Nephron (organoid): ENCODE results near the gene ACAP2.

ENCODE experiments used
- H3K27ac Mint-ChIP-seq, 3 experiments: 2 replicates each; pipeline ENCODE4 v1.8.0; 2020; ENCODE audit warnings: mixed read lengths in 3 of 3, mild to moderate bottlenecking in 2 of 3, moderate library complexity in 1 of 3
- H3K27me3 Mint-ChIP-seq: 2 replicates; pipeline ENCODE4 v1.8.0; 2021; ENCODE audit warnings: low read depth, mild to moderate bottlenecking, moderate library complexity, mixed read lengths
- H3K36me3 Mint-ChIP-seq: 2 replicates; pipeline ENCODE4 v1.8.0; 2020; ENCODE audit warnings: low read depth, mixed read lengths
- H3K4me1 Mint-ChIP-seq: 2 replicates; pipeline ENCODE4 v1.8.0; 2020; ENCODE audit warnings: mixed read lengths
- H3K4me3 Mint-ChIP-seq, 3 experiments: 2 replicates each; pipeline ENCODE4 v1.8.0; 2020; ENCODE audit warnings: mild to moderate bottlenecking in 3 of 3, mixed read lengths in 3 of 3, moderate library complexity in 2 of 3
- H3K9me3 Mint-ChIP-seq: 2 replicates; pipeline ENCODE4 v1.8.0; 2020; ENCODE audit warnings: mixed read lengths
- TF ChIP-seq, protein P1 (sequence below), 3 experiments: fragments of 200-600 bp; sonication (generic); IDR thresholded peaks; one replicate each; pipeline ENCODE4 v1.5.0; 2021; ENCODE audit warnings: antibody characterized with exemption in 3 of 3; ENCODE audit not compliant: unreplicated experiment in 3 of 3

The ACAP2 gene

GRCh38 chr3:195248281-195248680 lies 194.5 kb downstream of the ACAP2 start:
- Mint-ChIP-seq H3K4me3 (no peak overlapping the region), H3K27me3 (peaks cover 4% of the 10 kb centered on the region), H3K36me3 (peaks cover 34% of the 10 kb centered on the region), H3K9me3 (no peaks in the 10 kb centered on the region), H3K4me1 (peaks cover 79% of the 10 kb centered on the region), H3K27ac (no peak overlapping the region)
- TF ChIP-seq, protein P1, sequence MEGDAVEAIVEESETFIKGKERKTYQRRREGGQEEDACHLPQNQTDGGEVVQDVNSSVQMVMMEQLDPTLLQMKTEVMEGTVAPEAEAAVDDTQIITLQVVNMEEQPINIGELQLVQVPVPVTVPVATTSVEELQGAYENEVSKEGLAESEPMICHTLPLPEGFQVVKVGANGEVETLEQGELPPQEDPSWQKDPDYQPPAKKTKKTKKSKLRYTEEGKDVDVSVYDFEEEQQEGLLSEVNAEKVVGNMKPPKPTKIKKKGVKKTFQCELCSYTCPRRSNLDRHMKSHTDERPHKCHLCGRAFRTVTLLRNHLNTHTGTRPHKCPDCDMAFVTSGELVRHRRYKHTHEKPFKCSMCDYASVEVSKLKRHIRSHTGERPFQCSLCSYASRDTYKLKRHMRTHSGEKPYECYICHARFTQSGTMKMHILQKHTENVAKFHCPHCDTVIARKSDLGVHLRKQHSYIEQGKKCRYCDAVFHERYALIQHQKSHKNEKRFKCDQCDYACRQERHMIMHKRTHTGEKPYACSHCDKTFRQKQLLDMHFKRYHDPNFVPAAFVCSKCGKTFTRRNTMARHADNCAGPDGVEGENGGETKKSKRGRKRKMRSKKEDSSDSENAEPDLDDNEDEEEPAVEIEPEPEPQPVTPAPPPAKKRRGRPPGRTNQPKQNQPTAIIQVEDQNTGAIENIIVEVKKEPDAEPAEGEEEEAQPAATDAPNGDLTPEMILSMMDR (IDR thresholded peaks at IDR 0.05; ENCODE audit: unreplicated experiment in 3 of 3) = no peak

DNA sequence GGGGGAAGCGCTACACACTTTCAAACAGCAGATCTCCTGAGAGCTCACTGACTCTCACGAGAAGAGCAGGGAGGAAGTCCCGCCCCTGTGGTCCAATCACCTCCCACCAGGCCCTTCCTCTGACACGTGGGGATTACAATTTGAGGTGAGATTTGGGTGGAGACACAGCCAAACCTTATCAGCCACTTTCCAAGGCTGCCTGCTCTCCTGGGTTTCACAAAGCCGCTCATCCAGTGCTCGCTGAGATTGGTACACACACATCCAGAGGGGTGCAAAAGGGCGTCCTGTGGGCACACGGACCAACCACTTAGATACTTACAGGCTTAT lies 195.0 kb downstream of the ACAP2 start:
- TF ChIP-seq, protein P1 (IDR thresholded peaks at IDR 0.05; ENCODE audit: unreplicated experiment in 3 of 3) = no peak
- H3K27ac Mint-ChIP-seq = peak overlapping the region; percentile 15 to 56 (median 56)
- peaks cover 75% of the 10 kb centered on the region for H3K4me1 Mint-ChIP-seq
- H3K9me3 Mint-ChIP-seq = no peaks in the 10 kb centered on the region
- H3K4me3 Mint-ChIP-seq = no peak overlapping the region
- peaks cover 4% of the 10 kb centered on the region for H3K27me3 Mint-ChIP-seq
- H3K36me3 Mint-ChIP-seq = peaks cover 34% of the 10 kb centered on the region

- Mint-ChIP-seq H3K27me3 (peaks cover 4% of the 10 kb centered on the region), H3K4me1 (peaks cover 71% of the 10 kb centered on the region)
These were observed 195.5 kb downstream of the ACAP2 start for GRCh38 chr3:195247086-195247862.

GRCh38 chr3:195246581-195246995 lies 196.2 kb downstream of the ACAP2 start:
- H3K4me1 Mint-ChIP-seq = peaks cover 71% of the 10 kb centered on the region
- TF ChIP-seq, protein P1 (IDR thresholded peaks at IDR 0.05; ENCODE audit: unreplicated experiment in 3 of 3) = no peak
- no peaks in the 10 kb centered on the region for H3K9me3 Mint-ChIP-seq
- peak overlapping the region; percentile 56 to 81 (median 56) for H3K27ac Mint-ChIP-seq
- H3K36me3 Mint-ChIP-seq = peaks cover 34% of the 10 kb centered on the region
- H3K4me3 Mint-ChIP-seq = peak overlapping the region in 1 of 3 experiments; percentile 11
- peaks cover 4% of the 10 kb centered on the region for H3K27me3 Mint-ChIP-seq

More at GRCh38 chr3:195247086-195247862, 195.5 kb downstream of the ACAP2 start:
- H3K9me3 Mint-ChIP-seq = no peaks in the 10 kb centered on the region
- TF ChIP-seq, protein P1 (IDR thresholded peaks at IDR 0.05; ENCODE audit: unreplicated experiment in 3 of 3) = no peak
- H3K4me3 Mint-ChIP-seq = peak overlapping the region in 1 of 3 experiments; percentile 11
- peaks cover 34% of the 10 kb centered on the region for H3K36me3 Mint-ChIP-seq
- peak overlapping the region; percentile 56 to 81 (median 56) for H3K27ac Mint-ChIP-seq

DNA sequence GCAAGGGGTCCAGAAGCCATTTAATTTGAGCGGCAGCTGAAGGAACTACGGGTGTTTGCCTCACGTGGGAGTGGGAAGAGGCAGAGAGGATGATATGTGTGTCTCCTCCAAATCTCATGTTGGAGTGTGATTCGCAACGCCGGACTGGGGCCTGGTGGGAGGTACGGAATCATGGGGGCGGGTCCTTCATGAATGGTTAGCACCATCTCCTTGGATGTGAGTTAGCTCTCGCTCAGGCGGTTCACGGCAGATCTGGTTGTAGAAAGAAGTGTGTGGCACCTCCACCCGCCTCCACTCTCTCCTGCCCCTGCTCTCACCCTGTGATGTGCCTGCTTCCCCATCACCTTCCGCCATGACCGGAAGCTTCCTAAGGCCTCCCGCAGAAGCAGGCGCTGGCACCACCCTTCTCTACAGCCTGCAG lies 197.3 kb downstream of the ACAP2 start:
- no peaks in the 10 kb centered on the region for H3K9me3 Mint-ChIP-seq
- TF ChIP-seq, protein P1 (IDR thresholded peaks at IDR 0.05; ENCODE audit: unreplicated experiment in 3 of 3) = no peak
- H3K27ac Mint-ChIP-seq = peak overlapping the region; percentile 56 to 81 (median 56)
- H3K4me1 Mint-ChIP-seq = peaks cover 65% of the 10 kb centered on the region
- H3K36me3 Mint-ChIP-seq = peaks cover 33% of the 10 kb centered on the region
- no peak overlapping the region for H3K4me3 Mint-ChIP-seq
- peaks cover 4% of the 10 kb centered on the region for H3K27me3 Mint-ChIP-seq
